ENCODE data around the gene CYB5R3.

CYB5R3 gene

GRCh38 chr22:42649246-42650099 lies at the start of gene CYB5R3:
CYB5R3 (minus strand) TSS chr22:42649392; CDS start chr22:42649315, 77 bp downstream.
- peak; percentile 69 to 90 for DNase-seq (ENCODE audit: low spot score in 2 of 2)

DNA sequence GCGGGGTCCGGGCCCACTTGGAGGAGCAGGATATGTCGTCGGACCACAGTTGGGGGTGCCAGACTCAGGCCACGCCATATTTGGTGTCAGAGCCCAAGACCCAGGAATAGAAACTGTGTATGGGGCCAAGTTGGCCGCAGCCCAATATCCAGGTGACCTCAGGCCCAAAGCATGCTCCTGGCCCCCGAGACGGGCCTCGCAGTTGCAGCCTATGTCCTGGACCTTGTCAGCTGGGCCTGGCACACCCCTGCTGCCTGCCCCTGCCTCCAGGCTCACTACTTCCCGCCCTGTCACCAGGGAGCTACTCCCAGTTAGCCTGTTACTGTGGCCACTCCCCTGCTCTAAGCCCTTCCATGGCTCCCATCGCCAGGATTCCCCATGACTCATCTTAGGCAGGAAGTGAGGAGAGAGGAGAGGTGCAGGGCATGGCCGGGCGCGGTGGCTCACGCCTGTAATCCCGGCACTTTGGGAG lies 48.4 kb upstream of the CYB5R3 start:
- in situ Hi-C loops (cut with MboI; ENCODE audit: low sequenced_read_pairs): no loop called here
- Histone ChIP-seq H3K9me3 (no peaks in the 10 kb centered on the region), H3K4me3 (no peak overlapping the region), H3K4me1 (peaks cover 9% of the 10 kb centered on the region; the same call in 1 of the 2 replicates), H3K27me3 (ENCODE audit: low read depth) (no peaks in the 10 kb centered on the region), H3K36me3 (replicated peaks) (peaks cover 4% of the 10 kb centered on the region)
- no peak for DNase-seq (ENCODE audit: low spot score in 2 of 2)

More at GRCh38 chr22:42649246-42650099, at the start of gene CYB5R3:
- peaks cover 8% of the 10 kb centered on the region; the same call in 1 of the 2 replicates for H3K4me1 ChIP-seq
- no peaks in the 10 kb centered on the region for H3K27me3 ChIP-seq (ENCODE audit: low read depth)
- in situ Hi-C loops (cut with MboI; ENCODE audit: low sequenced_read_pairs): no loop called here
- peak within 1 kb of the TSS; percentile 92 for H3K4me3 ChIP-seq
- no peaks in the 10 kb centered on the region for H3K9me3 ChIP-seq
- no peaks in the 10 kb centered on the region; the same call in 1 of the 2 replicates for H3K36me3 ChIP-seq (replicated peaks)

DNA sequence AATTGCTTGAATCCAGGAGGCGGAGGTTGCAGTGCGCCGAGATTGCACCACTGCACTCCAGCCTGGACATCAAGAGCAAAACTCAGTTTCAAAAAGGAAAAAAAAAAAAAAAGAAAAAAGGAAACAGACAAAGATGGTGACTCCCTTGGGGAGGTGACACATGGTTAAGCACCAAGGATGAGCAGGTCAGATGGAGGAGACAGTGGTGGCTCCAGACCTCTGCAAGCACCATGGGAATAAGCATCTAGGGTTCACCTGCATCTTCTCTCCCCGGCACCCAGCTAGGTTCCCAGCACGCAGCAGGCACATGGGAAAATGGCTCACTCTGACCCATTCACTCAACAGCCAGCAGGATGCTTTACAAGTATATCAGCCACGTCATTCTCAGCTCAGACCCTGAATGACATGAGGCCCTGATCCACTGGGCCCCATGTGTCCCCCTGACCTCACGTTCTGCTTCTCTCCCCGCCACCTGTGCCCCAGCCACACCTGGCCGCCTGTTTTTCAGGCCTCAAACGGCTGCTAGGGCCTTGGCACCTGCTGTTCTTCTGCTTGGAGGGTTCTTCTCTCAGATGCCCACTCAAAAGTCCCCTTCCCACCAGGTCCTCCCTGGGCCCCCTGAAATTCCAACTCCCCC lies 47.3 kb upstream of the CYB5R3 start:
- DNase-seq (ENCODE audit: low spot score in 2 of 2): no peak
- H3K4me1 ChIP-seq: peaks cover 9% of the 10 kb centered on the region; the same call in 1 of the 2 replicates
- in situ Hi-C loops (cut with MboI; ENCODE audit: low sequenced_read_pairs): no loop called here
- H3K36me3 ChIP-seq (replicated peaks): peaks cover 4% of the 10 kb centered on the region
- no peaks in the 10 kb centered on the region for H3K9me3 ChIP-seq
- no peaks in the 10 kb centered on the region for H3K27me3 ChIP-seq (ENCODE audit: low read depth)
- no peak overlapping the region for H3K4me3 ChIP-seq

DNA sequence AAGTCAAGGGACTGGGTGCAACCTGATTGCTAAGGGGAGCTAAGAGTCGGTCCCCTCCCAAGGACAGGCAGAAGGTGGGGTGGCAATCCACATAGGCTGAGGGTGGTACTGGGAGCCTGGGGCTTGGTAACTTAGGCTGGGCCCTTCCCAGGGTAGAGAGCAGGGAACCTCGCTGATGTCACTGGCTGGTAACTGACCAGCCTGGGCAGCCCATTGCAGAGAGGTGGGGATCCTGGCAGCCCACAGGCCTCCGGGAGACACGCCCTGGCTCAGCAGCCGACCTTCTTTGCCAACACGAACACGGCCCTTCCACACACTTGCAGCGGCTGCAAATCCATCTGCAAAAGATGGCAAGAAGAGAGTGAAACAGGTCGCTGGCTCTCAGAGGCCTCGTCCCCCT lies 46.1 kb upstream of the CYB5R3 start:
- DNase-seq (ENCODE audit: low spot score in 2 of 2): no peak
- no peak overlapping the region for H3K4me3 ChIP-seq
- H3K4me1 ChIP-seq: peaks cover 9% of the 10 kb centered on the region; the same call in 1 of the 2 replicates
- H3K9me3 ChIP-seq: no peaks in the 10 kb centered on the region
- peaks cover 4% of the 10 kb centered on the region for H3K36me3 ChIP-seq (replicated peaks)
- in situ Hi-C loops (cut with MboI; ENCODE audit: low sequenced_read_pairs): no loop called here
- H3K27me3 ChIP-seq (ENCODE audit: low read depth): no peaks in the 10 kb centered on the region

DNA sequence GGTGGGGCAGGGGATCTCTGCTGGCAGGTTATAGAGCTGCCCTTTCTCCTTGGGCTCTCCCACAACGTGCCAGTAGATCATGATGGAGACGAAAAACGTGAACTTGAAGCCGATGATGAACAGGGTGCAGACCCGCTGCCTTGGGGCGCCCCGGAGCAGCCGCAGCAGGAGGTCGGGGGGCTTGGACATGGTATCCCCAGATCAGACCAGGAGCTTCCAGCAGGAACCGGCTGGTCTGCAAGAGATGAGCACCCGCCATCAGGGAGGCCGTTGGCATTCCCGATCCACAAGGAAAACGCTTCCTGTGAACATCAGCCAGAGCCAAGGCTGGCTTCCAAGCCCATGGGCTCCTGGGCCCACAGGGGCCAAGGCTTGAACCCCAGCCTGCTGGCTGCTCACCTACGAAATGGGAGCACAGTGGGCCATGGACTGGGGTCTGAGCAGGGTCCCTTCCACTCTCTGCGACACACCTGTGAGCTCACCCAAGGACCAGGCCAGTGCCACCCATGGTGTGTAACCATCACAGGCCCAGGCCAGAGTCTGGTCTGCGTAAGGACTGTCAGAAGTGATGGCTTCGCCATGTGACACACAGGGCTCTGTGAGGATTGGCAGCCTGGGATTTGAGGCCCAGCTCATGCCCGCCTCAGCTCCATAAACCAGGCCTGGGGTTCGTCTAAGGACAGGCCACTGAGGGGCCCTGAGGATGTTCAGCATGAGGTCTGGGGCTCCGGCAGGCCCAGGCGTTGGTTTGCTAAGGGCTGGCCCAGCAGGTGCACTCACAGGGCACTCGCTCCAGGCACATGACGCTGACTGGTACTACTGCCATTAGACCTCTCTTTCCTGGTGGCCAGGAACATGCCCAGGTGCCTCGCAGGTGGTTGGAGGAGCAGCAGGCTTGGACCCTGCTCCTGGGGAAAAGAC lies 44.8 kb upstream of the CYB5R3 start:
- Histone ChIP-seq H3K36me3 (replicated peaks) (peaks cover 4% of the 10 kb centered on the region), H3K9me3 (no peaks in the 10 kb centered on the region), H3K4me1 (peaks cover 5% of the 10 kb centered on the region; the same call in 1 of the 2 replicates), H3K27me3 (ENCODE audit: low read depth) (no peaks in the 10 kb centered on the region), H3K4me3 (no peak overlapping the region)
- no peak for DNase-seq (ENCODE audit: low spot score in 2 of 2)
- in situ Hi-C loops (cut with MboI; ENCODE audit: low sequenced_read_pairs): no loop called here

DNA sequence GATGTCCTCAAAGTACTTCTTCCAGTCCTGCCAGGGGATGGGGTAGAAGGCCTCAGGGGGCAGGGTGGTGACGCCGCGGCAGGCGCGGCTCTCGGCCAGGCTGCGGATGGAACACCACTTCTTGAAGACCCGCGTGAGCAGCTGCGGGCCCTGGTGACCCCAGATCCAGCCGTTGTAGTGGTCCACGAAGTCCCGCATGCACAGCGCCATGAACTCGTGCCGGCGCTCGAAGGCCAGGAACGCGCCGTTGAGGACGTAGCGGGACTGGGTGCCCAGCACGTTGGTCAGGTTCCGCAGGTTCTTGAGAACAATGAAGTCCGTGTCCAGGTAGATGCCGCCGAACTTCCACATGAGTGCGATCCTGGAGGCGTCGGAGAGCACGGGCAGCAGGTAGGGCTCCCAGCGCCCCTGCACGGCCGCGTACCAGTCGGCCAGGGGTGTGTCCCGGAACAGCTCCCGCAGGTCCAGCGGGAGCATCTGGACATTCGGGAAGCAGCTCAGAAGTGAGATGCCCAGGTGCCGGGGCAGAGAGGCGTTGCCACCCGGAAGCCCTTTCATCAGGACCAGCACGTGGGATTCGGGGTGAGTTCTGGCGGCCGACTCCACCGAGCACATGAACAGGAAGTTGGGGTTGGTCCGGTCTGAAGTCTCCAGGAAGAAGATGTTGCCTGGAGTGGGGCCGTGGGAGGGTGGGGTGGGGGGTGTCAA lies 44.0 kb upstream of the CYB5R3 start:
- no peaks in the 10 kb centered on the region for H3K27me3 ChIP-seq (ENCODE audit: low read depth)
- no peak for DNase-seq (ENCODE audit: low spot score in 2 of 2)
- no peak overlapping the region for H3K4me3 ChIP-seq
- in situ Hi-C loops (cut with MboI; ENCODE audit: low sequenced_read_pairs): no loop called here
- no peaks in the 10 kb centered on the region for H3K9me3 ChIP-seq
- peaks cover 8% of the 10 kb centered on the region for H3K4me1 ChIP-seq
- peaks cover 4% of the 10 kb centered on the region for H3K36me3 ChIP-seq (replicated peaks)

DNA sequence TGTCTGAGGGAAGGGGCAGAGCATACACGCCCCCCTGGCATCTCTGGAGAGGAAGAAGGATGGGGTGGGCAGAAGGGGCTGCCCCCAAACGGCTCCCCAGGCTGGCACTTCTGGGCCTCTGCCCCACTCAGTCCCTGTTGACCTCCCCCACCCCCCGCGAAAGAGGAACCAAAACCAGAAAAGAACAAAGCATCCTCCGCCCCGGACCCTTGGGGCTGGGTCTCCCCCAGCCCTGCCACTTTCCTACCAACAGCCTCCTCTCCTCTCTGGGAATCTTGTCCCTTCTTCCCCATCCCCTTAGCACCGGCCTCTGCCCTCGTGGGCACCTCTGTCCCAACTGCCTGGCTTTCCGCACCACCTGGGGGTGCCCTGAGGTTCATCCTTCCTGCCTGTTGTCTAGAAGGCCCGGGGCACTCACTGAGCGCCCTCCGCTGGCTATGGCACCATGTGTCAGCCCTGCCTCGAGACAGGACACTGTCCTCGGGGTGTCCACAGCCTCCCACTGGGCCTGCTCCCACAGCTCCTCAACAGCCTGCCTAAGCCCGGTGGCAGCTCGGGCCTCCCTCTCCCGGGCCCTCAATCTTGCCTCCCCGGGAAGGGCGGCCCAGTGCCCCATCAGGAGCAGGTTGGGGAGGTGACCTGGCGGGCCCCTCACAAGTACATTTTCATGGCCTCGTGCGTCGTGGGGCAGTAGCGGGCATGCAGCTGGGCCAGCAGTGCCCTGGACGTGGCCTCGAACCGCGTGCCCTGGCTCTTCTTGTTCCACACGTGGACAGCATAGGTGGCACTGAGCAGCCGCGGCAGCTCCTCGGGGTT lies 43.3 kb upstream of the CYB5R3 start:
- DNase-seq (ENCODE audit: low spot score in 2 of 2): no peak
- Histone ChIP-seq H3K27me3 (ENCODE audit: low read depth) (no peaks in the 10 kb centered on the region), H3K4me1 (peaks cover 12% of the 10 kb centered on the region), H3K36me3 (replicated peaks) (peaks cover 4% of the 10 kb centered on the region), H3K4me3 (no peak overlapping the region), H3K9me3 (no peaks in the 10 kb centered on the region)
- in situ Hi-C loops (cut with MboI; ENCODE audit: low sequenced_read_pairs): no loop called here

GRCh38 chr22:42691440-42691839 lies 42.2 kb upstream of the CYB5R3 start:
- in situ Hi-C loops (cut with MboI; ENCODE audit: low sequenced_read_pairs): no loop called here
- DNase-seq (ENCODE audit: low spot score in 2 of 2): no peak
- Histone ChIP-seq H3K4me3 (no peak overlapping the region), H3K9me3 (no peaks in the 10 kb centered on the region), H3K4me1 (peaks cover 20% of the 10 kb centered on the region), H3K36me3 (replicated peaks) (peaks cover 4% of the 10 kb centered on the region), H3K27me3 (ENCODE audit: low read depth) (no peaks in the 10 kb centered on the region)

GRCh38 chr22:42688241-42689211 lies 39.3 kb upstream of the CYB5R3 start:
- H3K4me3 ChIP-seq: no peak overlapping the region
- H3K27me3 ChIP-seq (ENCODE audit: low read depth): no peaks in the 10 kb centered on the region
- no peaks in the 10 kb centered on the region for H3K9me3 ChIP-seq
- H3K4me1 ChIP-seq: peaks cover 26% of the 10 kb centered on the region
- peak; percentile 81 to 86 for DNase-seq (ENCODE audit: low spot score in 2 of 2)
- in situ Hi-C loops (cut with MboI; ENCODE audit: low sequenced_read_pairs): no loop called here
- H3K36me3 ChIP-seq (replicated peaks): no peaks in the 10 kb centered on the region; the same call in 1 of the 2 replicates

- no peak for DNase-seq (ENCODE audit: low spot score in 2 of 2)
- no peaks in the 10 kb centered on the region for H3K9me3 ChIP-seq
- H3K4me3 ChIP-seq: no peak overlapping the region
- peaks cover 26% of the 10 kb centered on the region for H3K4me1 ChIP-seq
- in situ Hi-C loops (cut with MboI; ENCODE audit: low sequenced_read_pairs): no loop called here
- H3K36me3 ChIP-seq (replicated peaks): no peaks in the 10 kb centered on the region; the same call in 1 of the 2 replicates
- no peaks in the 10 kb centered on the region for H3K27me3 ChIP-seq (ENCODE audit: low read depth)
Measured at GRCh38 chr22:42686756-42687491, 37.7 kb upstream of the CYB5R3 start.
